ENCODE measurements around the gene ADGRA1. TPM values are rescaled to one million over a fixed set of nuclear protein-coding genes. Genes with fewer than 3 reads are reported as not detected.

Gene ADGRA1
- total RNA-seq, 1 experiment from 2014 or later = not detected

DNA sequence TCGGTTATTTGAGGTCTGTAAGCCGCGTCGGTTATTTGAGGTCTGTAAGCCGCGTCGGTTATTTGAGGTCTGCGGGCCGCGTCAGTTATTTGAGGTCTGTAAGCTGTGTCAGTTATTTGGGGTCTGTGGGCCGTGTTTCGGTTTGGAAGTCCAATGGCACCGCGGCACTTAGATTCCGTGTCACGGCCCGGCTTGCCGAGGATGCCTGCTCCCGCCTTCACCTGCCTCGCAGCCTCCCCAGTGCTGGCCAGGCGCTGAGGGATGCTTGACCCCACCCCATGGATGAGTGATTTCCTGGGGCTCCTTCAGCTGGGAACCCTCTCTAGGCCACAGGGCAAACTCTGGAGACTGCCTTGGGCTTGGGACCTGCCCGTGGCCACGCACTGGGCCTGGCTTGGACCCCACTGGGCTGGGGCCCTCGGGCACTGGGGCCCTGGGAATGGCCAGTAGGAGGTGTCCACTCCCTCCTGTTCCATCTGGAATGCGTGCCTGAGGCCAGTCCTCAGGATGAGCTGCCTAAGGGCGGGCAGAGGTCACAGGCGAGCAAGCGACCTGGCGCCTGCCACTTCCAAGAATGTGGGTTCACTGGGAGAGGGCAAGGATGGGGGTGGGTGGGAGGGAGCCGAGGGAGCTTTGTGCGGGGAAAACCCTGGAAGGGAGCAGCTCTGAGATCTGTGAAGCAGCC is 25.6 kb downstream of the ADGRA1 start:
- Mint-ChIP-seq H3K27ac (ENCODE audit: low read depth, unreplicated experiment) (no peak overlapping the region), H3K4me3 (ENCODE audit: unreplicated experiment) (no peak overlapping the region), H3K4me1 (ENCODE audit: insufficient read depth, unreplicated experiment) (no peaks in the 10 kb centered on the region), H3K36me3 (ENCODE audit: insufficient read depth, unreplicated experiment) (no peaks in the 10 kb centered on the region), H3K27me3 (ENCODE audit: insufficient read depth, unreplicated experiment) (no peaks in the 10 kb centered on the region), H3K9me3 (ENCODE audit: unreplicated experiment) (peaks cover 18% of the 10 kb centered on the region)
- intact Hi-C loops (cut with micrococcal nuclease) = no loop called here
- POLR2A ChIA-PET = no interaction called here
- BruUV-seq (replicated peaks) = no TSS peak
- TF ChIP-seq, protein P1, sequence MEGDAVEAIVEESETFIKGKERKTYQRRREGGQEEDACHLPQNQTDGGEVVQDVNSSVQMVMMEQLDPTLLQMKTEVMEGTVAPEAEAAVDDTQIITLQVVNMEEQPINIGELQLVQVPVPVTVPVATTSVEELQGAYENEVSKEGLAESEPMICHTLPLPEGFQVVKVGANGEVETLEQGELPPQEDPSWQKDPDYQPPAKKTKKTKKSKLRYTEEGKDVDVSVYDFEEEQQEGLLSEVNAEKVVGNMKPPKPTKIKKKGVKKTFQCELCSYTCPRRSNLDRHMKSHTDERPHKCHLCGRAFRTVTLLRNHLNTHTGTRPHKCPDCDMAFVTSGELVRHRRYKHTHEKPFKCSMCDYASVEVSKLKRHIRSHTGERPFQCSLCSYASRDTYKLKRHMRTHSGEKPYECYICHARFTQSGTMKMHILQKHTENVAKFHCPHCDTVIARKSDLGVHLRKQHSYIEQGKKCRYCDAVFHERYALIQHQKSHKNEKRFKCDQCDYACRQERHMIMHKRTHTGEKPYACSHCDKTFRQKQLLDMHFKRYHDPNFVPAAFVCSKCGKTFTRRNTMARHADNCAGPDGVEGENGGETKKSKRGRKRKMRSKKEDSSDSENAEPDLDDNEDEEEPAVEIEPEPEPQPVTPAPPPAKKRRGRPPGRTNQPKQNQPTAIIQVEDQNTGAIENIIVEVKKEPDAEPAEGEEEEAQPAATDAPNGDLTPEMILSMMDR (IDR thresholded peaks at IDR 0.05; ENCODE audit: unreplicated experiment) = no peak
- CTCF ChIA-PET = no interaction called here
- no peak for DNase-seq (ENCODE audit: unreplicated experiment)

DNA sequence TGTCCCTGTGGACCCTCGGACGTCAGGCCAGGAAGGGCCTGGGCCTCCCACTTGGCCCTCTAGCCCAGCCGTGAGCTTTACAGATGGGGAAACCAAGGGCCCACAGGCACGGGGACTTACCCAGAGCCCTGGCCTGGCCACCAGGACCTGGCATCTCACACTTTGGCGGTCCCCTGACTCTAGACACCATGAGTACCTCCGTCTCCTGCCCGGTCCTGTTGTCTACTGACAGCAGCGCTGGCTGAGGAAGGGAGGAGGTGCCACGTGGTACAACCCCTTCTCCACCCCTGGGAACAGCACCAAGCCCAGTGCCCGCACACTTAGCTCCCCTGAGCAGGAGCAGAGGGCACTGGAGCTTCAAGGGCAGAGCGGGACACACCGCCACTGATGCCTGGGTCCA is 26.1 kb downstream of the ADGRA1 start:
- CTCF ChIA-PET = no interaction called here
- no TSS peak for BruUV-seq (replicated peaks)
- H3K9me3 Mint-ChIP-seq (ENCODE audit: unreplicated experiment) = peaks cover 18% of the 10 kb centered on the region

DNA sequence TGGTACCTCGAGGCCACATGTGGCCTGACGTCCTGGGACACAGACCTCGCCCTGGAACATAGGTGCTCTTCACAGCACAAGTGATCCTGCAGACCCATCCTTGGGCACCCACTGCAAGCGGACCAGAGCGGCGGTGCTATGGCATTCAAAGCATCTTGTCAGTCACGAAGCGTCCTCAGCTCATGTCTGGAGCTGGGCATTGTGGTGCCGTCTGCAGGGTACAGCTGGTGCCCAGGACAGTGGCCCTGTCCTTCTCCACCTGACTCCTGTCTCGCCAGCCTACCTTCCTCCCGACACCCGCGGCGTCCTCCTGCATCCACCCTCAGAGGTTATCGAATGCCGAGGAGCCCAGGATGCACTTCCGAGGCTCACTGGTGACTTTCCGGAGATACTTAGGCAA is 26.5 kb downstream of the ADGRA1 start:
- Mint-ChIP-seq H3K4me1 (ENCODE audit: insufficient read depth, unreplicated experiment) (no peaks in the 10 kb centered on the region), H3K27ac (ENCODE audit: low read depth, unreplicated experiment) (no peak overlapping the region), H3K27me3 (ENCODE audit: insufficient read depth, unreplicated experiment) (no peaks in the 10 kb centered on the region), H3K9me3 (ENCODE audit: unreplicated experiment) (peaks cover 18% of the 10 kb centered on the region), H3K4me3 (ENCODE audit: unreplicated experiment) (no peak overlapping the region), H3K36me3 (ENCODE audit: insufficient read depth, unreplicated experiment) (no peaks in the 10 kb centered on the region)
- intact Hi-C loops (cut with micrococcal nuclease) = no loop called here
- no peak for DNase-seq (ENCODE audit: unreplicated experiment)
- no TSS peak for BruUV-seq (replicated peaks)
- ChIA-PET CTCF (no interaction called here), POLR2A (no interaction called here)
- TF ChIP-seq, protein P1 (IDR thresholded peaks at IDR 0.05; ENCODE audit: unreplicated experiment) = no peak

More for the DNA sequence above, 26.1 kb downstream of the ADGRA1 start:
- DNase-seq (ENCODE audit: unreplicated experiment) = no peak
- POLR2A ChIA-PET = no interaction called here
- H3K36me3 Mint-ChIP-seq (ENCODE audit: insufficient read depth, unreplicated experiment) = no peaks in the 10 kb centered on the region
- TF ChIP-seq, protein P1 (IDR thresholded peaks at IDR 0.05; ENCODE audit: unreplicated experiment) = no peak
- no peak overlapping the region for H3K4me3 Mint-ChIP-seq (ENCODE audit: unreplicated experiment)
- intact Hi-C loops (cut with micrococcal nuclease) = no loop called here
- H3K27me3 Mint-ChIP-seq (ENCODE audit: insufficient read depth, unreplicated experiment) = no peaks in the 10 kb centered on the region
- H3K27ac Mint-ChIP-seq (ENCODE audit: low read depth, unreplicated experiment) = no peak overlapping the region
- H3K4me1 Mint-ChIP-seq (ENCODE audit: insufficient read depth, unreplicated experiment) = no peaks in the 10 kb centered on the region

DNA sequence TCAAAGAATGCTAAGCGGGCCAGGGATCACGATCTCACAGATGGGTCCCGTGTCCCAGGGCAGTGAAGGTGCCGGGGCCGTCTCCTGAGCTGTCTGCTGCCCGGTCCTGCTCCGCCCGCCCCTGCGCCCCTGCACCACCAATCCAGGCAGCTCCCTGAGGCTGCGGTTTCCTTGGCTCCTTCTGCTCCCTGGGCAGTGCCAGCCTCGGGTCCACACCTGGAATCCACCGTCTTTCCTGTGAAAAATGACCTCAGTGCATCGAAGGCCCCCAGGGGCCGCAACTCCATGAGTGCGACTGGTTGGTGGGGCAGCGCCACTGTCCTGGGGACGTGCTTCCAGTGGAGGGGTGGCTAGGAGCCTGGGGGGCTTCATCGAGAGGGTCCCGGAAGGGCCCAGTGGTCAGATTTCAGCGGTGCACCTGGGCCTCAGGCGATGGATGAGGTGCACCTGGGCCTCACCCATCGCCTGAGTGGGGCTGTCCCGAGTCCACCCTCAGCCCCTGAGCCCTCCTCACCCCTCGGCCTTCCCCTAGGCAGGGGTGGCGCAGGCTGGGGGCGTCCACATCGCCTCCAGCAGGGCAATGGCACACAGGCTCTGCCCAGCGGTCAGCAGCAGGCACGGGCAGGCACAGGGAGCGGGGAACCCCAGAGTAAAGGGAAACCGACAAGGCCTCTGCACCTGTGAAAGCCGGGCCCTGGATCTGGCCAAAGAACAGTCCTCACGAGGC is 27.2 kb downstream of the ADGRA1 start:
- no peaks in the 10 kb centered on the region for H3K4me1 Mint-ChIP-seq (ENCODE audit: insufficient read depth, unreplicated experiment)
- H3K9me3 Mint-ChIP-seq (ENCODE audit: unreplicated experiment) = peaks cover 16% of the 10 kb centered on the region
- ChIA-PET CTCF (no interaction called here), POLR2A (no interaction called here)
- no peaks in the 10 kb centered on the region for H3K27me3 Mint-ChIP-seq (ENCODE audit: insufficient read depth, unreplicated experiment)
- no peak for DNase-seq (ENCODE audit: unreplicated experiment)
- TF ChIP-seq, protein P1 (IDR thresholded peaks at IDR 0.05; ENCODE audit: unreplicated experiment) = no peak
- intact Hi-C loops (cut with micrococcal nuclease) = no loop called here
- H3K36me3 Mint-ChIP-seq (ENCODE audit: insufficient read depth, unreplicated experiment) = no peaks in the 10 kb centered on the region
- no peak overlapping the region for H3K4me3 Mint-ChIP-seq (ENCODE audit: unreplicated experiment)
- no TSS peak for BruUV-seq (replicated peaks)
- H3K27ac Mint-ChIP-seq (ENCODE audit: low read depth, unreplicated experiment) = no peak overlapping the region
